ENCODE data around the gene C6orf120.

Gene C6orf120

GRCh38 chr6:169678342-169678741 is 23.6 kb upstream of the C6orf120 start:
- no peak for DNase-seq

GRCh38 chr6:169684056-169684455 is 17.9 kb upstream of the C6orf120 start:
- DNase-seq = no peak

GRCh38 chr6:169685860-169686259 is 16.1 kb upstream of the C6orf120 start:
- DNase-seq = no peak

- no peak for DNase-seq
Measured at GRCh38 chr6:169689287-169689686, 12.6 kb upstream of the C6orf120 start.

- no peak for DNase-seq
Measured at GRCh38 chr6:169691260-169691659, 10.7 kb upstream of the C6orf120 start.

GRCh38 chr6:169692516-169692915 is 9.4 kb upstream of the C6orf120 start:
- no peak for DNase-seq

- no peak for DNase-seq
Measured at GRCh38 chr6:169695131-169695530, 6.8 kb upstream of the C6orf120 start.

GRCh38 chr6:169697115-169697514 is 4.8 kb upstream of the C6orf120 start:
- peak in 3 of 51 donors; percentile 7 to 11 (median 10) for DNase-seq

GRCh38 chr6:169700296-169700695 is 1.6 kb upstream of the C6orf120 start:
- no peak for DNase-seq

GRCh38 chr6:169701311-169701953 is 494 bp upstream of the C6orf120 start:
- peak in 2 of 51 donors; percentile 43 to 44 for DNase-seq

GRCh38 chr6:169702840-169703246 is 917 bp downstream of the C6orf120 start:
- DNase-seq = no peak

GRCh38 chr6:169707772-169708171 is 5.8 kb downstream of the C6orf120 start:
- DNase-seq = no peak

- no peak for DNase-seq
Measured at GRCh38 chr6:169709293-169709692, 7.4 kb downstream of the C6orf120 start.

GRCh38 chr6:169710009-169710408 is 8.1 kb downstream of the C6orf120 start:
- DNase-seq = no peak

- no peak for DNase-seq
Measured at GRCh38 chr6:169714178-169714577, 12.3 kb downstream of the C6orf120 start.

GRCh38 chr6:169714595-169714994 is 12.7 kb downstream of the C6orf120 start:
- DNase-seq = no peak

GRCh38 chr6:169719117-169719516 is 17.2 kb downstream of the C6orf120 start:
- DNase-seq = no peak

GRCh38 chr6:169720207-169720855 is 18.4 kb downstream of the C6orf120 start:
- DNase-seq = no peak

- peak in 18 of 51 donors; percentile 4 to 70 (median 17) for DNase-seq
Measured at GRCh38 chr6:169722362-169723199, 20.7 kb downstream of the C6orf120 start.

GRCh38 chr6:169723200-169723909 is 21.4 kb downstream of the C6orf120 start:
- DNase-seq = peak in 47 of 51 donors; percentile 22 to 79 (median 61)

- peak in 22 of 51 donors; percentile 20 to 70 (median 46) for DNase-seq
Measured at GRCh38 chr6:169723991-169724493, 22.1 kb downstream of the C6orf120 start.

Measured in hypothalamus (tissue), 51 donors.